ENCODE results near the gene DNAJA3. TPM values are rescaled to one million over a fixed set of nuclear protein-coding genes. Genes with fewer than 3 reads are reported as not detected.

The DNAJA3 gene
- total RNA-seq, 1 donor from 2014 or later: 36.1 TPM

DNA sequence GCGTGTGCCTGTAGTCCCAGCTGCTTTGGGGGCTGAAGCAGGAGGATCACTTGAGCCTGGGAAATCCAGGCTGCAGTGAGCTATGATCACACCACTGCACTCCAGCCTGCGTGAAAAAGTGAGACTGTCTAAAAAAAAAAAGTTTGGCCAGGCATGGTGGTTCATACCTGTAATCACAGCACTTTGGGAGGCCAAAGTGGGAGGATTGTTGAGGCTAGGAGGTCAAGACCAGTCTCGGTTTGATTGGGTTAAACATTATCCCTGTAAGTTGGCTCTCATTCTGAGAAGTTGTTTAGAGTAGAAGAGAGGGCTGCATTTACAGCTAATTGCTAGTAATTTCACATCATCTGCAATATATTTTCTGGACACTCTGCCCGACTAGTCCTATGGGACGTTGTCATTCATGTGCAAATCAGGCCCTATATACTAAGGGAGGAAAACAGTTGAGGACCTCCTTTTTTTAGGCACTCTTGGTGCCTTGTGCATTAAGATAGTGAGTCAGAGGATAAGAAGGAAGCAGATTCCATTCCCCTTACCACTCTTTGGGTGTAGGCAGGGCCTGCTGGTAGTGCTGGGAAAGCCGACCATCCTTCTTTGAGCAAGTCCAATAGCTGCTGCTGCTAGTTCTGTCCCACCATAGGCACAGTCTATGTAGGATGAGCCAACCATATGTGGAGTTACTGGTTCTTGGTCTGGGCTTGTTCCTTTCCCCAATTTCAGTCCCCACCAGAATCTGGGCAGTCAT is 69.2 kb downstream of the DNAJA3 start:
- H3K4me1 ChIP-seq: peaks cover 10% of the 10 kb centered on the region
- ATAC-seq (peak; percentile 43), DNase-seq (no peak)

DNA sequence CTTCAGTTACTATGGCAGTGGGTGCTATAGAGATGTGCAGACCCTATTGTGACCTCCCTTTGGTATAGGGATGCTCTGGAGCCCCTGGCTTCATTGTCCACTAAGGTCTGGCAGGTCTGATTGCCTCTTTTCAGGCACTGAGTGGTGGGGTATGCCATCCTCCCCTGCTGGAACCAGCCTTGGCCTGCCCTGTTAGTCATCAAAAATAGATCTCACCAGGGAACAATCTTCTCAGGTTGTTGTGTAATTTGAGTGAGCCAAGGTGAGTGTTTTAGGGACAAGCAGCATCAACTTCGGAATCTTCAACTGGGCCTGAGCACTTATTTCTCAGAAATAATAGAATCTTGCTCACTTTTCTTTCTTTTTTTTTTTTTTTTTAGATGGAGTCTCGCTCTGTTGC is 70.1 kb downstream of the DNAJA3 start:
- Histone ChIP-seq H3K27me3 (no peaks in the 10 kb centered on the region), H3K36me3 (peaks cover 28% of the 10 kb centered on the region), H3K27ac (peak overlapping the region; percentile 24), H3K4me1 (peaks cover 18% of the 10 kb centered on the region), H3K9me3 (no peaks in the 10 kb centered on the region), H3K4me3 (no peak overlapping the region)
- TF ChIP-seq, protein P1, sequence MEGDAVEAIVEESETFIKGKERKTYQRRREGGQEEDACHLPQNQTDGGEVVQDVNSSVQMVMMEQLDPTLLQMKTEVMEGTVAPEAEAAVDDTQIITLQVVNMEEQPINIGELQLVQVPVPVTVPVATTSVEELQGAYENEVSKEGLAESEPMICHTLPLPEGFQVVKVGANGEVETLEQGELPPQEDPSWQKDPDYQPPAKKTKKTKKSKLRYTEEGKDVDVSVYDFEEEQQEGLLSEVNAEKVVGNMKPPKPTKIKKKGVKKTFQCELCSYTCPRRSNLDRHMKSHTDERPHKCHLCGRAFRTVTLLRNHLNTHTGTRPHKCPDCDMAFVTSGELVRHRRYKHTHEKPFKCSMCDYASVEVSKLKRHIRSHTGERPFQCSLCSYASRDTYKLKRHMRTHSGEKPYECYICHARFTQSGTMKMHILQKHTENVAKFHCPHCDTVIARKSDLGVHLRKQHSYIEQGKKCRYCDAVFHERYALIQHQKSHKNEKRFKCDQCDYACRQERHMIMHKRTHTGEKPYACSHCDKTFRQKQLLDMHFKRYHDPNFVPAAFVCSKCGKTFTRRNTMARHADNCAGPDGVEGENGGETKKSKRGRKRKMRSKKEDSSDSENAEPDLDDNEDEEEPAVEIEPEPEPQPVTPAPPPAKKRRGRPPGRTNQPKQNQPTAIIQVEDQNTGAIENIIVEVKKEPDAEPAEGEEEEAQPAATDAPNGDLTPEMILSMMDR (IDR thresholded peaks at IDR 0.05): no peak
- intact Hi-C loops (cut with DNase I): no loop called here
- ATAC-seq (no peak), DNase-seq (no peak)

More for the DNA sequence above, 69.2 kb downstream of the DNAJA3 start:
- H3K4me3 ChIP-seq: no peak overlapping the region
- TF ChIP-seq, protein P1 (IDR thresholded peaks at IDR 0.05): no peak
- H3K36me3 ChIP-seq: peaks cover 28% of the 10 kb centered on the region
- no peaks in the 10 kb centered on the region for H3K9me3 ChIP-seq
- intact Hi-C loops (cut with DNase I): no loop called here
- H3K27me3 ChIP-seq: no peaks in the 10 kb centered on the region
- H3K27ac ChIP-seq: peak overlapping the region; percentile 24

DNA sequence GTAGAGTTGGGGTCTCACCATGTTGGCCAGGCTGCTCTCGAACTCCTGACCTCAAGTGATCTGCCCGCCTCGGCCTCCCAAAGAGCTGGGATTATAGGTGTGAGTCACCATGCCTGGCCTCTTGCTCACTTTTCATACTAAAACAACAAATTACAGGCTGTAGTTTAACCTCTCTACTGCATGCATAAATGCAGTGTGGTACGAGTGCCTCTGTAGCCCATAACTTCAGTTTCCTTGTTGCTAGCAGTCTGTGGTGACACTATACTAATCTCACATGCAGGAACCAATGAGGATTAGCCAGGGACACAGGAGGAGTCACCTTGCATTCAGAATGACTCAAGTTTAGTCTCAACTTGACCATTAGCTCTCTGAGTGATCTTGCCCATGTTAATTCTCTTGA is 70.6 kb downstream of the DNAJA3 start:
- Histone ChIP-seq H3K27ac (no peak overlapping the region), H3K27me3 (no peaks in the 10 kb centered on the region), H3K4me1 (peaks cover 22% of the 10 kb centered on the region), H3K4me3 (no peak overlapping the region), H3K9me3 (no peaks in the 10 kb centered on the region), H3K36me3 (peaks cover 28% of the 10 kb centered on the region)
- DNase-seq (no peak), ATAC-seq (no peak)
- intact Hi-C loops (cut with DNase I): no loop called here
- TF ChIP-seq, protein P1 (IDR thresholded peaks at IDR 0.05): no peak

DNA sequence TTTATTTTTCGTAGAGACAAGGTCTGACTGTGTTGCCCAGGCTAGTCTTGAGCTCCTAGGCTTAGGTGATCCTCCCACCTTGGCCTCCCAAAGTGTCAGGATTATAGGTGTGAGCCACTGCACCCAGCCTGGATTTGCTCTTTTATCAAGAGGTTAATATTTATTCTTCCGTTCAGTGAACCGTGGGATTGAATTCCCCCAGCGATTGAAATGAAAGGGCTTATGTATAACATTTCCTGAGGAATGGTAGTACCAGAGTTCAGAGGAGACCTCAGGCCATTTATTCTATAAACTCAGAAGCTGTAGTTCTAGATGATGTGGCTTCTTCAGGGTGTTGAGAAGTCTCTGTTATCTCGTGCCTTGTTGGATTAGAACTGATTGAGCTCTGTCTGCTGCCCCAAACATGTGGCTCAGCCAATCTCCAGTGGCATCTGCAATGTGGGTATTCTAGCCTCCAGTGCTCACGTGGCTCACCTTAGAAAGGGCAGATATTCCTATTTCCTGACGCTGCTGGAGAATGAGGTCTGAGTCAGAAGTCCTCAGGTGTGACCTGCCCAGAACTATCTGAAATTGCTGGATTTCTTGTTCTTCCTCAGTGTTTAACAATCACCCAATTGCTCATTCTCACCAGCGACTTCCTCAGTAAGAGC is 73.0 kb downstream of the DNAJA3 start:
- ATAC-seq: no peak
- no peak for DNase-seq
- Histone ChIP-seq H3K4me3 (no peak overlapping the region), H3K36me3 (peaks cover 17% of the 10 kb centered on the region), H3K27ac (no peak overlapping the region), H3K4me1 (peaks cover 33% of the 10 kb centered on the region), H3K9me3 (no peaks in the 10 kb centered on the region), H3K27me3 (no peaks in the 10 kb centered on the region)
- TF ChIP-seq, protein P1 (IDR thresholded peaks at IDR 0.05): no peak
- intact Hi-C loops (cut with DNase I): no loop called here

DNA sequence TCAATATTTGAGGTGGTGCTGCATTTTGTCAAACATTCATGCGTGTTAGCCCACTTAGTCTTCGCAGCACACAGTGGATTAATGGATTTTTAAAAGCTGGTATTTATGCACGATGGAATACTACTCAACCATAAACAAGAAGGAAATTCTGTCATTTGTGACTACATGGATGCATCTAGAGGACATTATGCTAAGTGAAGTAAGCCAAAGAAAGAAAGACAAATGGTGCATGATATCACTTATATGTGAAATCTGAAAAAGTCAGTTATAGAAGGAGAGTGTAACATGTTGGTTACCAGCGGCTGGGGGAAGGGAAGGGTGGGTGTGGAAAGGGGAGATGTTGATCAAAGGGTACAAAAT is 73.5 kb downstream of the DNAJA3 start:
- intact Hi-C loops (cut with DNase I): no loop called here
- Histone ChIP-seq H3K9me3 (no peaks in the 10 kb centered on the region), H3K27me3 (no peaks in the 10 kb centered on the region), H3K4me1 (peaks cover 33% of the 10 kb centered on the region), H3K4me3 (no peak overlapping the region), H3K27ac (no peak overlapping the region), H3K36me3 (peaks cover 17% of the 10 kb centered on the region)
- no peak for ATAC-seq
- TF ChIP-seq, protein P1 (IDR thresholded peaks at IDR 0.05): no peak
- no peak for DNase-seq

All from upper lobe of right lung (tissue), 1 donor.